MV-4-11 (cell line): ENCODE results near the gene AHSG.

Experiments
- DNase-seq: peaks from one replicate; lab custom pipeline; 2025; lab: John Stamatoyannopoulos, UW

Gene AHSG

DNA sequence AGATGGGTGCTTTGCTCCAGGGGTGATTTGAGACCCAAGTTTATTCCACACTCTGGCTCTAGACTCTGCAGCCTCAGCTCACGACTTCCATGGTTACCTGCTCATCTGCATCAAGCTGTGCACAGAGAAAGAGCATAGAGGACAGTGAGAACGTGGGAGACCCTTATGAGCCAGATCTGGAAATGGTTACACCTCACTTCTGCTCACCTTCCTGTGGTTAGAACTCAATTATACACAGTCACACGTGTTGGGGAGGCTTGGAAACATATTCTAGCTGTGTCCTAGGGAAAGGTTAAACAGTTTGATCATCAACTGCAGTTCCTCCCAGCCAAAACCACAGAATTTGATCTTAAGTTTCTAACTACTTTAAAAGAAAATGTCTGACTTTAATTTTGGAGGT lies 29.2 kb downstream of the AHSG start:
- DNase-seq: no peak

DNA sequence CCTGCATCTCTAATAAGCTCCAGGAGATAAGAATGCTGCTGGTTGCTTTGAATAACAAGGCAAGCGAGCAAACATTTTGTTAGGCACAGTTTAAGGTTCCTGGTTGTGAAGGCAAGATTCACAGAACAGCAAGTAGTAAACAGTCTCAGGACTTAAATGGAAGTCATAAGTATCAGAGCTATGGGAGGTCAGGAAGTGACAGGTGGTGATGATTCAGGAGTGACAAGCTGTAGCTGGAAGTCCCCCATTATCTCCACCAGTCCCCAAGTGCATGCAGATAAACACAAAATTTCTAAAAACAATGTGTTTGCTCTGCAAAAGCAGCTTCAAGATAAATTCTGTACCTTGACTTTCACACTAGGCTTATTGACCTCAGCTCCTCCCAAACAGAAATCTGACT lies 30.6 kb downstream of the AHSG start:
- DNase-seq: no peak

DNA sequence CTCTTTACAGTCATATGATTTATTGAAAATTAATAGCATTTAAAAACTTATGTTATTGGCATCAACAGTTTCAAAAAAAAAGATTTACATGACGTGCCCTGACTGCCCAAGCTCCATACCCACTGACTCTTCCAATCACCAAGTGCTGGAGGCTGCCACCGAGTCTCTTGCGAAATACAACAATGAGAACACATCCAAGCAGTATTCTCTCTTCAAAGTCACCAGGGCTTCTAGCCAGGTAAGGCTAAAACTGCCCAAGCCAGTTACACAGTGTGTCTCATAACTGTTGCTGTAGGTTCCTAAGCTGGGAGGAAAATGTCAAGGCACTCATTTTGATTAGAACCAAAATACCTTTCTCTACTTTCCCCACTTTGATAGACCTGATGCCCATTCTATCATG lies 31.8 kb downstream of the AHSG start:
- DNase-seq: no peak

DNA sequence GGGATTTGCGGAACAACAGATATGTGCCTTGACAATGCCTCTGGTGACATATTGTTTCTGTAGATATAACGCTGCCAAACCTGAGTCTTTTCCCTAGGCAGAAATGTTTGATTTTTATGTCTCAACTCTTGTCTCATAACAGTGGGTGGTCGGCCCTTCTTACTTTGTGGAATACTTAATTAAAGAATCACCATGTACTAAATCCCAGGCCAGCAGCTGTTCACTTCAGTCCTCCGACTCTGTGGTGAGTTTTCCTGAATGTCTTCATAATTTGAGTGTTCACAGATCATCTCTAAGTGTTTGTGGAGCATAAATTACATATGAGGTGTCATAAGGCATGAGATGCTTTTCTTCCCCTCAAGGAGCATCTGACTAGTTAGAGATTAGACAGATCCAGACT lies 33.2 kb downstream of the AHSG start:
- no peak for DNase-seq

DNA sequence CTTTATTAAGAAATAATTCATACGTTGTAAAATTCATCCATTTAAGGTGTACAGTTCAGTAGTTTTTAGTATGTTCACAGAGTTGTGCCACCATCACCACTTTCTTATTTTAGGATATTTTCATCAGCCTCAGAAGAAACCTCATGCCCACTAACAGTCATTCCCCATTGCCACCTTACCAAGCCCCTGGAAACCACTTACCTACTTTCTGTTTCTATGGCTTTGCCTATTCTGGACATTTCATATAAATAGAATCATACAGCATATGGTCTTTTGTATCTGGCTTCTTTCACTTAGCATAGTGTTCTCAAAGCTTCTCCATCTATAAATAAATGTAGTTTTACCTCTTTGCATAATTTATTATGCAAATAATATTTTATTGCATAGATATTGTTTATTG lies 34.0 kb downstream of the AHSG start:
- no peak for DNase-seq

DNA sequence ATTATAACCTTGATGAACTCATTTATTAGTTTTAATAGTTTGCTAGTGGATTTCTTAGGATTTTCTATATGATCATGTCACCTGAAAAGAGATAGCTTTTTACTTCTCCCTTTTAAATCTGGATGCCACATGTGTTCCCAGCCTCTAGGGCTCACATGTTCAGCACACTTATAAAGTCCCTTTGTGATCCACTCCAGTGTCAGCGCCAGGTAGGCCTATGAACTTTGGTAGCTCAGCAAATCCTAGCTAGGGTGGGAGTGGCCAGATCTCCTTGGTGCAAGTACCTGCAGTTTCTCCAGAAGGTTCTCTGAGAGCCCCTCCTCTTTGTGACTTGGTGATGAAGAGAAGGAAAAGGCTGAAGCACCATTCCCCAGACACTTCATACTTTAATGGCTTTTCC lies 36.0 kb downstream of the AHSG start:
- no peak for DNase-seq

DNA sequence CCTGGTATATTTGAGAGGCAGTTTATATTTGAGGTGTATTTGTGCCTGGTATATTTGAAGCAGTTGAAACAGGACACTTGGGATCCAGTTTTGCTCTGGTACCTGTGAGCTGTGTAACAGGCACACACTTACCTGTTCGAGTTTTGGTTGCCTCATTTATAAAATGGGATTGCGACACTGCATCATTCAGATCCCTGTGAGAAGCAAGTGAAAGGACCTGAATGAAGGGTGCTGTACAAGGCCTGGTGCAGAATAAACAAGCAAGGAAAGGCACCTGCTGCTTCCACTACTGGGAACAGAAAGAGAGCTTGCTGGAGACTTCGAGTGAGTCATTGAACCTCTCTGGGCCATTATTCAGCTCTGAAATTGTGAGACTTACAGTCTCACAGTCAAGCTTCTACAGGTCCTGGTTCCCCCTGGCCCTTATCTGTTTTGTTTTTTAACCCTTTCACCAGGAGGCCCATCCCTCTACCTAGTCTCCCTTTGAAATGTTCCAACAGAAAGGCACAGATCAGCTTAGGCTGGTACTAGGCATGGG lies 38.9 kb downstream of the AHSG start:
- DNase-seq: no peak

DNA sequence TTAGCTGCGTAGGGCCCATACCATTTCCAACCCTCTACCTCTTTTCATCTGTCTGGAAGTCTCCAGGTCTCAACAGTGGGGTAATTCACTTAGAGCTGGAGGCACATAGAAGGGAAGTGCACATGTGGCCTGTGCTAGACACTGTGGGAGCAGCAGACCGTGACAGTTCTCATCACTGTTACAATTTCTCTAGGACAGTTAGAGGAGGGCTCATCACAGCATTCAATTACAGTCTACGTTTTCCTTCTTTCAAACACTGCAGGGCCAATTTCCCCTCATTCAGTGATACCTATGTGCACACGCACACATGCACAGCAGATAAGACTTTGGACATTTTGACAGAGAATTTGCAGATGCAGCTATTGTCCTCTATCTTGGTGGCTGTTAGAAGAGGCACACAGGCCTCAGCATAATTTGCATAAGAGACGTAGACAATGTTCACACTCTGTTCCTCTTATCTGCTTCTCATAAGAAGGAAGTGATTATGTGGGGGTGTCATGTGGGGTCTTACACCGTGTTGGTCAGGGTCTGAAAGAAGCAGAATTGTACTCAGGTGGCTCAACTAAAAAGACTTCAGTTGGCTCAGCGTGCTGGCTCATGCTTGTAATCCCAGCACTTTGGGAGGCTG lies 40.3 kb downstream of the AHSG start:
- no peak for DNase-seq

DNA sequence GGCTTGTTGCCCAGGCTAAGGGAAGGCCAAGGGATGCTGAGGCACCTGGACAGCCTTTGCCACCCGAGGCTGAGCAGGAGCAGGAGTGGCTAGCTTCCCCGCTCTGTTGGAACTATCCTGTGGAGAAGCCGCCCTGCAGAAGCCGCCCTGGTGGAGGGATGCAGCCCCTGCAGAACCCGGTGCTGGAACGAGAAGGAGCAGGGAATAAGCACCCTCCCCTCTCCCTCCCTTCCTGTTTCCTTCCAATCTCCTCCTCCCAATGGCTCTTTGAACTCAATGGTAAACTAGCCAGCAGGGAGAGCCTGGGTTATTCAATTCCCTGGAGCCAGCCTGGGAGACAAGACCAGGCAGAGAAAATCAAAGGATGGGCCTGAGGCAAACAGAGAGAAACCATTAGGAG lies 41.1 kb downstream of the AHSG start:
- no peak for DNase-seq

DNA sequence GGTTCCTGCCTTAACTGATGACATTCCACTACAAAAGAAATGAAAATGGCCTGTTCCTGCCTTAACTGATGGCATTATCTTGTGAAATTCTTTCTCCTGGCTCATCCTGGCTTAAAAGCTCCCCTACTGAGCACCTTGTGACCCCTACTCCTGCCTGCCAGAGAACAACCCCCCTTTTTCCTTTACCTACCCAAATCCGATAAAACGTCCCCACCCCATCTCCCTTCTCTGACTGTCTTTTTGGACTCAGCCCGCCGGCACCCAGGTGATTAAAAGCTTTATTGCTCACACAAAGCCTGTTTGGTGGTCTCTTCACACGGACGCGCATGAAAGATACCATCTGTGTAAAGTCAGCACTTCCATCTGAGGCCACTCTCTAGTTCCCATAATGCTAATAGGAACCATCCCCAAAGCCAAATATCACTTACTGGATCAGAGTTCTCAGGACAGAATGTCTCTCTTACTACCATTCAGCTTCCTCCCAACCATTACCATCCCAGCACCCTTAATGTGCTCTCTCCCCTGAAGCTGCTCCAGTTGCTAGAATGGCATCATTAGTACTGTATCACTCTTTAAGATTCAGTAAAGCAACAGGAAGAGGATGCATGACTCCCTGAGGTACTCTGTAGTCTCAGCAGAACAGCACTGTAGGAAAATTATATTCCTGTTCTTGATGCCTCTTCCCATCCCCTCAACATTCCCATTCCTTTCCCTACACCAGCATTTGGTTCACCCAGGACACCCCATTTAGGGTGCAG lies 50.7 kb downstream of the AHSG start:
- DNase-seq: no peak

DNA sequence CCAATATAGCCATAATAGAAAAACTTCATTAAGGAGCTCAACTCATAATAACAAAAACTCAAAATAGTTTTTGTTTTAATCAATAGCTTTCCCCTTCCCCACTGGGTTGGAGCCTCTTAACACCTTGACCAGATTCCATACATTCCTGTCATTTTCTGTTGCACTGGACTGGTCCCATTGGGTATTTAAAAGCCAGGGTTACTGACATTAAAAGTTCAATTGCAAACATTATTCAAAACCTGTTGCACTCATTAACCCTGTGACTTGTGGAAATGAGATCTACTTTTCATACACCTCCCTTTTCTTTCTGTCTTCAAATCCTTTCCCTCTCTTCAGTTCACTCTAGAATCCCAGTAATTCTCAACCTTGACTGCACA lies 51.2 kb downstream of the AHSG start:
- DNase-seq: no peak

DNA sequence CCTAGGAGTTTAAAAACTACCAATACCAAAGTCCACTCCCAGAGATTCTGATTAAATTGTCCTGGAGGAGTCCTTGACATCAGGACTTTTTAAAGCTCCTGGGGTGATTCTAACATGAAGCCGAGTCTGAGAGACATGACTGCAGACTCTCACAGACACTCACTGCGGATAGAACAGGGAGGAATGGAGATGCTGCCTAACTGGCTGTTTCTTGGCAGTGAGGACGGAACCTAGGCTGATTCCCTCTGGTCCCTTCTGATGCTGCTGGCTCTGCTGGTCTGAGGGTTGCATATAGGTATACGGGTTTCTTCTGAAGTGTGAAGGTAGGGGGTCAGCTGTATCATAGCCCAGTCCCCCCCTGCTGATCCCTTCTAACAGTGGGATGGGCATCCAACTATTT lies 51.6 kb downstream of the AHSG start:
- no peak for DNase-seq

DNA sequence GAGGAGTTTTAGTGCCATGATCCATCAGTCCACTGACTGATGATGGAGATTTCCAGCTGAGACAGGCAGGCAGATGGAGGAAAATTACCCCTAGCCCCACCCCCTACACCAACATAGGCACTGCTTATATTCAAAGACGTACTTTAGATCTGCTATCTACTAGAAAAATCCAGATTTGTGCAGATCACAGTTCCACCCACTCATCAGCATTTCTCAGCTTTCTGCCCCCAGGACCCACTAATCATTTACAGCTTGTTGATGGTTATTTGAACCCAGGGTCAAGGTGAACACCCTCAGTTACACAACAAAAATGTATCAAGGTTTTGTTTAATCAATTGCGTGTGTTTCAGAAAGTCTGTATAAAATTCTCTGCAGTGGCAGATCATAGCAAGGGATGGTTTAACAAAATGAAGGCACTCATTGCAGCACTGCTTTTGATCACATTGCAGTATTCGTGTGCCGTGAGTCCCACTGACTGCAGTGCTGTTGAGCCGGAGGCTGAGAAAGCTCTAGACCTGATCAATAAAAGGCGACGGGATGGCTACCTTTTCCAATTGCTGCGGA lies 52.8 kb downstream of the AHSG start, which contains the start of gene HRG:
Gene HRG, plus strand, starts transcription at position 390 of the 564 bp plus-strand sequence. Its CDS starts 18 bp downstream, at position 408.
- no peak for DNase-seq

DNA sequence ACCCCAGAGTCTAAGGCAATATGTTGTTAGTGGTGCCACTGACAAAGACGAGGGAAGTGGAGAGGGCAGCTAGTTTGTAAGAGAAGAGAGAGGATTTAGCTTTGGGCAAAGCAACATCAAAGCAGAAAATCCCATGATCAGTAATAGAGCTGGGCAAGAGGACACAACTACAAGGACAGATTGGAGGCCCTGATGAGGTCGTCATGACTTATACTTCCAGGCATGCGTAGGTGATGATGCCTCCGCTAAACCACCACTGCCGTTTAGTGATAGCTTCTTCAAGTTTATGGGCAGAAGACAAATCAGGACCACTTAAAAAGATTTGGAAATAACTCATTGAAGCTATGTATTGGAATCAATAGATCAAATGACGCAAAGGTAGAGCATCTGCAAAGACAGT lies 55.6 kb downstream of the AHSG start:
- DNase-seq: no peak

DNA sequence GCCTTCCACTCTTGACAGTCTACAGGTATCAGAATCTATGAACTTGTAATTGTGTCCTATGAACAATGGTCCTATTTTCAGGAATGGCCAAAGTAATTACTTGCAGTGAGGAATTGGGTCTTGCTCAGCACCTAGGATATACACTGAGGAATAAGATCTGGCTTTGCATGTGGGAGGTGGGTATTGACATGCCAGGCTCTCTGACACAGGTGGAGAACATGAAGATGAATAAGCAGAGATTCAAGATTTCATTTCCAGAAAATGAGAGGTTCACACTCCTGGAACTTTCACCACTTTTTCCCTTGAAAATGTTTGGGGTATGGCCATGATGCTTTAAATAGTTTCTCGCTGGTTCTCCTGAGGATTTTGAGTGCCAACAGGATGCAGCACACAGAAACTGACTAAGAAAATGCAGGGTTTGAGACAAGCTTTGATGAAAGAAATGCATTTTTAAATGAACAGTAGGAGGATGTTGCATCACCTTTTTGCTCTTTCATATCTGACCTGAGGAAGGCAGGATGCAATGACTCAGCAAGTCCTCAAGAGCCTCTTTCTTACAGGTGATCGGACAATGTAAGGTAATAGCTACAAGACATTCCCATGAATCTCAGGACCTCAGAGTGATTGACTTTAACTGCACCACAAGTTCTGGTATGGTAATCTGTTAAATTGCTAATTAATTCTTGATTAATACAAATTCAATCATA lies 56.7 kb downstream of the AHSG start:
- DNase-seq: no peak

DNA sequence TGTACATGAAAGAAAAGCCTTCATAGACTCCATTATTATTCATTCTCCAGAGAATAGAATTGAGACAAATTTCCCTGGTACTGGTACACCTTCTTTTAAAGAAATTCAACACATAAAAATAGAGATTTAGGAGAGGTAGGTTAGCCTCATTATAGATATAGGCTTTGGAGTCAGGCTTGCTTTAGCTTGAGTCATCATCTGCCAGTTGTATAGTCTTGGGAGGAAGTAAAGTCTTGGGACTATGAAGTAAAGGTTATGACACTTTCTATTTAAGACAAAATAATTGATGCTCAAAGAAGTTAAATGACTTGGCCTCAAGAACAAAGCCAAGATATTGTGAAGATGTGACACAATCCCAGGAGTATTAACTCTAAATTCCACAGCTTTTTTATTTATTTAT lies 57.3 kb downstream of the AHSG start:
- no peak for DNase-seq
